GM19455 (cell line): ENCODE results near the gene RASSF8.

ENCODE experiments used
- ATAC-seq: cut with Tn5 transposase; IDR thresholded peaks from one replicate; pipeline ENCODE4 v1.9.1; 2021; ENCODE audit not compliant: unreplicated experiment

Gene RASSF8

DNA sequence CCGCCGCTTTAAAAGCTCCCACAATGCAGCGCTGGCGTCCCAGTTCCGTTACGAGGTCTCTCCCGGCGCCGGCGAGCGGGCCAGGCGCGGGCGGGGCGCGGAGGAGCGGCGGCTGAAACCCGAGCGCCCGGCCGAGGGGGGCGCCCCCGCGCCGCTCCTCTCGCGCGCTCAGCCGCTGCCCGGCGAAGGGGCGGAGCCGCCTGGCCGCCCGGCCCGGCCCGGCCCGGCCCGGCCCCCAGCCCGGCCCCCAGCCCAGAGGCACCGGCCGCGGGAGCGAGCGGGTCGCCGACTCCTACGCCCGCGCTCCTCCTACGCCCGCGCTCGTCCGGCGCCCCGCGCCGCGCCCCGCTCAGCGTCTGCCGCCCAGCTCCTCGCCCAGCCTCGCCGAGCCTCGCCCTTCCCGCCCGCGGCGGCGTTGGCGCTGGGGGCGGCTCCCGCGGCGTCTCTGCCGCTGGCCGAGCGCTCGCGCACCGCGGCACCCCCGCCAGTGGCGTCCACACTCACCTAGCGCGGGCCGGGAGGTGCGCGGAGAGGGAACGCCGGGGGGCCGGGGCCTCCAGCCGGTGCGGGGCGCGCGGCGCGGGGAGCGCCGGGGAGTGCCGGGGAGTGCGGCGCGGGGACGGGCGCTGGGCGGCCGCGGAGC, at the start of gene RASSF8:
Gene RASSF8 (plus strand): TSS at position 255 of the 643 bp plus-strand sequence. CDS start 96,662 bp downstream, outside the sequence.
- peak; percentile 84 for ATAC-seq

DNA sequence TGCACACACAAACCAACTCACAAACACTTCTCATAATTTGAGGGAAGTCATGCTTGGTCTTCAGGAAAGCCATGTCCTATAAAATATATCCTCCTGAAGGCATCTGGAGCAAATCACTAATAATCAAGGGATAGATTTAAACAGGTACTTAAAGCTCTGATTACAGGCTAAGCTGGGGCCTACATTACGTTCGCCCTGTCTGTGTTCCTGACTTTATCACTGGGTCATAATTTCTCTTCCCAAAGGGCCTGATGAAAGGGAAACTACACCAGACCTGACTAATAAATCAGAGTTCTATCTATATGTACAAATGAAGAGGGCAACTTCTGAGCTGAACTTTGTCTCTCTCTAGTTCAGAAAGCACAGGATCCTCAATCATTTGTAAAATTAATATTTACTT, 43.9 kb upstream of the RASSF8 start:
- ATAC-seq: no peak

DNA sequence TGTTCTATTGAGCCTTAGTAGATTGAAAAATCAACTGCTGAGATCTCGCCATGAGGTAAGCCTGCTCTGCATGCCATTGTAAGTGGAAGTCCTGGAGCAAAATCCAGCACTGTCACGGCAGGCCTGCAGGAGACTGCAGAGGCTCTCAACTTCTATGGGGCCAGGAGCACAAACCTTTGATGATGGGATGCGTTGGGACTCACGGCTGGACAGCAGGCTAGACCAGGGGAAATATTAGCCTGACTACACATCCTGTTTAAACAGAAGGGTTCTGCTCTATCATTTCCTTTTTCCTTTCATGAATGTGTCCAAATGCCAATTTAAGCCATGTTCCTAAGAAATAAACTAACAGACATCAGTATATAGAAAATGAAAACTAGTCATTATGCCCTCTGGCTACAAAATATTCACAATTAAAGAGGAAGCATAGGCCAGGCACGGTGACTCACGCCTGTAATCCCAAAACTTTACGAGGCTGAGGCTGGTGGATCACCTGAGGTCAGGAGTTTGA, 33.9 kb upstream of the RASSF8 start:
- no peak for ATAC-seq

DNA sequence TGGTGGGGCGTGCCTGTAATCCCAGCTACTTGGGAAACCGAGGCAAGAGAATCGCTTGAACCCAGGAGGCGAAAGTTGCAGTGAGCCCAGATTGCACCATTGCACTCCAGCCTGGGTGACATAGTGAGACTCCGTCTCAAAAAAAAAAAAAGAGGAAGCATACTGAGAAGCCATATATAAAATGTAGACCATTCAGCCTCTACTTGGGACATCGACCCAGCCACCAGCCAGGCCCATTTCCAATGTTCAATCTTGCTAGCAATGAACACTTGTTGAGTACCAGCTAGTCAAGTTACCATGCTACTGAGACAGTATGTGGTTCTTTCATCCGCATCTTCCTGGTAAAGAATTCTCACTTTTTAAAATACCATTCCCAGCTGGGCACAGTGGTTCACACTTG, 33.4 kb upstream of the RASSF8 start:
- no peak for ATAC-seq

DNA sequence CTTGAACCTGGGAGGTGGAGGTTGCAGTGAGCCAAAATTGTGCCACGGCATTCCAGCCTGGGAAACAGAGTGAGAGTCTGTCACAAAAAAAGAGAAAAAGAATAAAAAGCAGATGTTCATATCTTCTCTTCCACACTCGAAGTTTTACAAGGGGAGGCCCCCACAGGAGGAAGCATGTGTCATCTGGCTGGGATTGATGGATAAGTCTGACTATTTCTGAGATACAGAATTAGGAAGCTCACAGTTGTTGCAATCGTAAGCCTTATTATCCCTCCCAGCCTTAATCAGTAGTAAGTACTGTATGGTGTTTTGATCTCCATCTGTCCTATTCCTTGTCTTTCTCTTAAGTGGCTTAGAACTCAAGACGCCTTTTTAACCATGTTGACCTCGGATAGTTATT, 31.9 kb upstream of the RASSF8 start:
- ATAC-seq: no peak

DNA sequence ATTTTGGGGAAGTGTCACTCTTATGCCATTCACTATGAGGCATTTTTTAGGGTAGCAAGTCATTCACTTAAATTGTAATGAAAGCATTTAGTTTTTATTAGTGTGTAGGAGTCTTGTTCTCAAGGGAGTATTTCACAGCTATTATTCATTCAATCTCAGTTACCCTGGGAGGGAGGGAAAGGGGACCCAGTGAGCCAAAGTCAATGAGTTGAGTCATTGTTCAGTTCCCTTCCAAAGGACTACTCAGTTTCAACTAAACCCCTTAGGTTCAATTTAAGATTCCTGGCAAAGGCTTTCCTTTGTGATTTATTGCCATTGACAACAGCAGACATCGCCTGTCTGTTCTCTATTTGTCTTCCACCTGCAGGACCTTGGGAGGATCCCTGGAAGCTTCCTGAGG, 29.3 kb upstream of the RASSF8 start:
- ATAC-seq: no peak

DNA sequence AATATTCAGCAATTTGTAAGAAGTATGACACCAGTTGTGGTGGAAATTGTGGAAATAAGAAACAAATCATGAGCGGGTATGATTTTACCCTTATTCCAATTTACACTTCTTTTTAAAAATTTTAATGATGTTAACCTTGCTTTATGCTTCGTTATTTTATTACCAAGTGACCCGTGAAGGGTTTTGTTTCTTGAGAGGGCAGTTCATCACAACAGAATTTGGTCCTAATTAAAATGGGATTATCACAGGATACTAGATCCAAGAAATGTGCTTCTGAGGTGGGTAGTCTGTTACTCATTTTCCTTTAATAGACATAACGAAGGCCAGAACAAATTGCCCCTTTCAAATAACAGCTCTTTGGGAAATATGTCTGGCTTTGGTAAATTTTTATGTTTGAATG, 25.5 kb upstream of the RASSF8 start:
- no peak for ATAC-seq

GRCh38 chr12:25934456-25934855, 24.0 kb upstream of the RASSF8 start:
- ATAC-seq: no peak

DNA sequence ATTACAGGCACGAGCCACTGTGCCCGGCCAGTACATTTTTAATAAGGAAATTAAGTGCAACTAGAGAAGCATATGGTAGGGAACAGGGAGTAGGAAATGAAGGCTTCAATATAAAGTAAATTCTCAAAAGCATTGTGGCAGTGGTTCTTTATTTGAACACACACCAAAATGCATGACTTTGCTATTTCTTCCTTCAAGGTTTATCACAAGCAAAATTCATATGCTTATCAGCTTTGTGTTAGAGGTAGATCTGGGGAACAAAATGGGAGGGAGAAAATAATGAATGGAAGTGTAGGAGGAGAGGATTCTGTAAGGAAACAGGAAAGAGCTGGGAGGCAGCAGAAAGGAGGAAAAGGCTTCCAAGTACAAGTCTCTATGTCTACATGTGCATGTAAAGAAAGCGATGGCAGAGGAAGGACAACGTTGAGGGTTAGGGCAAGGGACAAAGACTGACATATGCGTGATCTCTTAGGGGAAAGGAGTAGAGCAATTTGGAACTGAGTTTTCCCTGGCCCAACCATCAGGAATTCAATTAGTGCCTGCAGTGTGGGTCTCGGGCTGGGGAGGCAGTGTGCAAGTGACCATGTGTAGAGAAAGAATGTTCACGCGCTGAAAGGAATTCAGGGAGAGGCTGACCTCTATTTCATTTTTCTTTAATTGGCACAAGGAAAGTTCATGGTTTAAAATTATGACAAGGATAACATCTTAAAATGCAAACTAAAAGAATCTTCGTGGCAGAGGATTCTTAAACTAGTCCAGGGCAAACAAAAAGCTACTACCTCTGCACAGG, 22.9 kb upstream of the RASSF8 start:
- no peak for ATAC-seq

- ATAC-seq: no peak
Measured at GRCh38 chr12:25937096-25937495, 21.4 kb upstream of the RASSF8 start.

DNA sequence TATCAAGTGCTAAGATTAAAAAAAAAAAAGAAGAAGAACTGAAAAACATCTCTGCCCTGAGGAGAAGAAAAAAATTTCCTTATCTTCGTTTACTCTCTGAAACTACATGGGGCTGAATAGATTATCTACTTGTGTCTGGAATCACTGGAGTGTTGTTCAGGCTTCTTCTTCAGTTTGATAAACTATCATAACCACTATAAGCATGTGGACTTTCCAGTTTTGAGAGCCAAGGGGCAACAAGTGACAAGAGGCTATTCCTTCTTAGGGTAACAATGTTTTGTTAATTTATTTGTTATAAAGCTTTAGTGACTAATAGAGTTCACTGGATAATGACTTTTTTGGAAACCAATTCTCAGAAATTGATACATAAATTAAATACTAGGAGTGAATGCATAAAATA, 19.9 kb upstream of the RASSF8 start:
- ATAC-seq: no peak

GRCh38 chr12:25939606-25940005, 18.9 kb upstream of the RASSF8 start:
- ATAC-seq: no peak

DNA sequence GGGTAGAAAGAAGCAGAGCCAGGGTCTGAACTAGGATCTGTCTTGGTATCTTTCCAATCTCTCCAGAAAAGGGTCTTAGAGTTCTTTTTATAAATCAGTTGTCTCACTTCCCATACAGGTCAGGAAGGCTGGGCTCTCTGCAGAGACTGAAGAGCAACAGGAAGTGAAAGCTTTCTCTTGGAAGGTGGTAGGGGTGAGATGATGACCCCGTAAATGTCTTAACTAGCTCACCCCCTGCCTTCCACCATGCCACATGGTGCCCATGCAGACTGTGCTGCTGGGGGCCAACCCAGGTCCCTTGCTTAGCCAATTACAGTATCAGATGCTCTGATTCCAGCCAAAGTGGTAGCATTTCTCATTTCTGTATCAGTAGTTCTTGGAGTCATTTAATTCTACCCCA, 17.6 kb upstream of the RASSF8 start:
- ATAC-seq: no peak

GRCh38 chr12:25942709-25943108, 15.8 kb upstream of the RASSF8 start:
- no peak for ATAC-seq

DNA sequence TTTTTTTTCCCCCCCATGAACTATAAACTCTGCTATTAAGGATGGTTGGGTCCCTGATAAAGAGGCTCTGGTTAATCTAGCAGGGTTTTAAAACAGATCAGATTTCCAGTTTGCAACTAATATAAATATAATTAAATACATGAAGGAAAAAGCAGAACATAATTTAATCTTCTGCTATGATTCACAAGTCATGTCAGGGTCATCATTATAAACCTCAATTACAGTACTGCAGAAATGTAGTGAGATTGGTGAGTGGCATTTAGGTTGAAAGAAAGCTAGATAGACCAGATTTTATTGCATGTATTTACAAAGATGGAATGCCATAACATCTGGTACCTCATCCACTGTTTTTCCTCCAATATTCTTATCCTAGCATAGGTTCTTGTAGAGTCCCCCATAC, 14.5 kb upstream of the RASSF8 start:
- no peak for ATAC-seq

GRCh38 chr12:25949343-25949742, 9.1 kb upstream of the RASSF8 start:
- no peak for ATAC-seq

DNA sequence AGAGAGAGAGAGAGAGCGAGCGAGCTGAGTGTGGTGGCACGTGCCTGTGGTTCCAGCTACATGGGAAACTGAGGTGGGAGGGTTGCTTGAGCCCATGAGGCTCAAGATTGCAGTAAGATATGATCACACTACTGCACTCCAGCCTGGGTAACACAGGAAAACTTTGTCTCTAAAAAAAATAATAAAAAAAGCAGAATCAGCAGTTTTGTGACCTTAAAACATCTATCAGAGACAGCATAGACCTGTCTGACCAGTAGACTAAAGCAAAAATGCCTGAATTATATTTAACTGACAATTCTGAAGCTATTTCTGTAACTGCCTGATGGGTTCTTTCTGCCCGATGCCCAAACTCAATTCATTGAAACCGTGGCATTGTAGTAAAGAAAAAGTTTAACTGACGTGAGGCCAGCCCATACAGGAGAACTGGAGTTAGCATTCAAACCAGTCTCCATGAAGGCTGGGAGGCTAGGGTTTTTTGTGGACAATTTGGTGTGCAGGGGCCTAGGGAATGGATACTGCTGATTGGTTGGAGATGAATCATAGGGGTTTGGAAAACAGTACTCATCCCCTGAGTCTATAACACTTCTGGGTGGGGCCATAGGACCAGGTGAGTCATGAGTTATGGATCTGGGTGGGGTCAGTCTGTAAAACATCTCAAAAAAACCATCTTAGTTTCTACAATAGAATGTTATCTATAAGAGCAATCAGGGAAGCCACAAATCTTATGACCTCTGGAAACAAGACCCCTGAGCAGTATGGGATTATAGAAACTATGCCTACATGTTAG, 8.0 kb upstream of the RASSF8 start:
- no peak for ATAC-seq

GRCh38 chr12:25957793-25958427, 572 bp upstream of the RASSF8 start:
- no peak for ATAC-seq

- ATAC-seq: peak; percentile 51
Measured at GRCh38 chr12:25959071-25959961, 834 bp downstream of the RASSF8 start.

DNA sequence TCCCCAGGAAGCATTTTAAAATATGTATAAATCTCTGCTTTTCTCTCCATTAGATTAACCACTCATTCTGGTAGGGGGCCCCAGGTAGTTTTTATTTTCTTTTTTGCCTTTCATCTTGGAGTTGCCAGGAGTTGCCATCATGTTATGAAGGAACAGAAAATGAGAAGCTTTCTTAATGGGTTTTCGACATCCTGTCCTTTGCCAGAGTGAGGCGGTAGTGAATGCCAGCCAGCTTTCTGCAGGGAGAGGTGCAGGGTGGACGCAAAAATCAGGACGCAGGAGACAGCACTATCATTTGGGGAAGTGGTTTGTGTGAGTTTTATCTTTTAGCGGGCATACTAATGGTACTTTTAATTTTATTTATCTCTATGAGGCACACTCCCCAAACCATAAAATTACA, 1.7 kb downstream of the RASSF8 start:
- ATAC-seq: no peak
